Thoracic aorta (tissue), 2 donors: ENCODE results near the gene MEGF11. TPM values are rescaled to one million over a fixed set of nuclear protein-coding genes. Genes with fewer than 3 reads are reported as not detected.

Experiments
- ATAC-seq: fragments of 150-250 bp; one replicate; pipeline ENCODE4 v1.8.0; 2017; ENCODE audit warnings: low read depth; ENCODE audit not compliant: insufficient number of reproducible peaks, low FRiP score
- DNase-seq: peaks from one replicate; pipeline ENCODE4 v3.0.0-alpha.2; 2020; ENCODE audit warnings: low spot score
- H3K27ac ChIP-seq, 2 donors: fragments of 200-600 bp; sonication (generic); 1 replicate in 1 of 2; 2 replicates in 1 of 2; pipeline ENCODE4 v1.5.1; 2016; ENCODE audit warnings: mild to moderate bottlenecking in 2 of 2, moderate library complexity in 2 of 2
- H3K27me3 ChIP-seq: fragments of 200-600 bp; sonication (generic); replicated peaks from 2 replicates; pipeline ENCODE4 v1.6.0; 2016; ENCODE audit warnings: mild to moderate bottlenecking; ENCODE audit not compliant: insufficient read depth
- H3K36me3 ChIP-seq: fragments of 200-600 bp; sonication (generic); one replicate; pipeline ENCODE4 v1.5.1; 2016
- H3K4me1 ChIP-seq, 2 donors: fragments of 200-600 bp; sonication (generic); 1 replicate in 1 of 2; 2 replicates in 1 of 2; pipeline versions ENCODE4 v1.5.1 to v1.6.0; 2016; ENCODE audit warnings: low read depth in 2 of 2, mild to moderate bottlenecking in 1 of 2; ENCODE audit not compliant: control insufficient read depth in 1 of 2
- H3K4me3 ChIP-seq: fragments of 200-600 bp; sonication (generic); 2 replicates; pipeline ENCODE4 v1.5.1; 2016; ENCODE audit warnings: mild to moderate bottlenecking
- H3K9me3 ChIP-seq: fragments of 200-600 bp; sonication (generic); 2 replicates; pipeline ENCODE4 v1.5.1; 2016
- CTCF ChIP-seq: fragments of 200-600 bp; sonication (generic); IDR thresholded peaks from one replicate; pipeline ENCODE4 v1.5.1; 2019; ENCODE audit warnings: antibody characterized with exemption
- total RNA-seq, 2 donors: library from RNA; depleted of rRNA; stranded (reverse); fragments of >200 nt; gene quantifications; one replicate each; pipeline versions ENCODE4 v1.1.0 to v1.2.3, GENCODE V29; 2016

MEGF11 gene
- total RNA-seq, 2 donors from 2014 or later, result not detected

- DNase-seq, result no peak
- Histone ChIP-seq H3K9me3 (no peaks in the 10 kb centered on the region), H3K27ac (no peak overlapping the region), H3K4me3 (no peak overlapping the region), H3K4me1 (no peaks in the 10 kb centered on the region), H3K27me3 (no peaks in the 10 kb centered on the region), H3K36me3 (no peaks in the 10 kb centered on the region)
- no peak for ATAC-seq
- no peak for TF ChIP-seq CTCF
These were observed 15.9 kb downstream of the MEGF11 start for GRCh38 chr15:66237513-66238235.

- no peak for DNase-seq
- Histone ChIP-seq H3K27ac (no peak overlapping the region), H3K36me3 (no peaks in the 10 kb centered on the region), H3K9me3 (no peaks in the 10 kb centered on the region), H3K4me3 (no peak overlapping the region), H3K4me1 (no peaks in the 10 kb centered on the region), H3K27me3 (no peaks in the 10 kb centered on the region)
- TF ChIP-seq CTCF, result no peak
- ATAC-seq, result no peak
These were observed 16.7 kb downstream of the MEGF11 start for GRCh38 chr15:66236806-66237375.

GRCh38 chr15:66235866-66236265 lies 17.7 kb downstream of the MEGF11 start:
- DNase-seq (no peak), ATAC-seq (no peak)
- TF ChIP-seq CTCF, result no peak
- Histone ChIP-seq H3K27ac (no peak overlapping the region), H3K4me3 (no peak overlapping the region), H3K4me1 (no peaks in the 10 kb centered on the region), H3K27me3 (no peaks in the 10 kb centered on the region), H3K9me3 (no peaks in the 10 kb centered on the region), H3K36me3 (no peaks in the 10 kb centered on the region)

GRCh38 chr15:66234798-66235197 lies 18.8 kb downstream of the MEGF11 start:
- H3K27me3 ChIP-seq, result no peaks in the 10 kb centered on the region
- H3K9me3 ChIP-seq, result no peaks in the 10 kb centered on the region
- DNase-seq, result no peak
- H3K4me1 ChIP-seq, result no peaks in the 10 kb centered on the region
- no peak overlapping the region for H3K4me3 ChIP-seq
- no peaks in the 10 kb centered on the region for H3K36me3 ChIP-seq
- no peak for ATAC-seq
- no peak overlapping the region for H3K27ac ChIP-seq
- no peak for TF ChIP-seq CTCF

DNA sequence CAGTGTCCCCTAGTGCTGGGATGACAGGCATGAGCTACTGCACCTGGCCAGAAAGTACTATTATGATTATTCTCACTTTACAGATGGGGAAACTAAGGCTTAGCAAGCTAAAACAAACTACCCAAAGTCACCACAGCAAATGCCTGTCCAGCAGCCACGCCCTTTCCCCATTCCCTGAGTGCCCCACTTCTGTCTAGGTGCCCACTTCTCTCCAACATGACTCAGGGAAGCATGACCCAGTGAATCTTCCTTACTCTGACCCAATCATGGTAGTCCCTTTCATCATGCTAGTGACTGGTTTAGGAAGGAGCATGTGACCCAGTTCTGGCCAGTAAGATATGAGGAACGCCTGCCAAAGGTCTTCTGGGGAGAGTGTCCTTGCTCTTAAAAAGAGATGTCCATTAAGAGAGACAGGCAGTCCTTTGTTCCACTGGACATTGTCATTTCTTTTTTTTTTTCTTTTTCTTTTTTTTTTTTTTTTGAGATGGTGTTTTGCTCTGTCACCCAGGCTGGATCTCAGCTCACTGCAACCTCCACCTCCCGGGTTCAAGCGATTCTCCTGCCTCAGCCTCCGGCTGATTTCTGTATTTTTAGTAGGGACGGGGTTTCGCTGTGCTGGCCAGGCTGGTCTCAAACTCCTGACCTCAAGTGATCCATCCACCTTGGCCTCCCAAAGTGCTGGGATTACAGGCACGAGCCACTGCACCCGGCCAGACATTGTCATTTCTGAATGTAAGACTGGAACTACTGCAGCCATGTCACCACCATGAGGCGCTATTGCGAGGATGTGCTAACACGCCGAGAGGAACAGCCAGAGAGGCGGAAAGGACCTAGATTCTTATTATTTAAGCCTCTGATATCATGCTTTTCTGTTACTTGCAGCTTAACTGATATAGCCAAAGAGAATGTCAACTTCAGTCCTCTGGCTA lies 19.8 kb downstream of the MEGF11 start:
- DNase-seq, result no peak
- no peak for TF ChIP-seq CTCF
- no peaks in the 10 kb centered on the region for H3K27me3 ChIP-seq

More for the DNA sequence above, 19.8 kb downstream of the MEGF11 start:
- no peak for ATAC-seq
- H3K4me3 ChIP-seq, result no peak overlapping the region
- no peaks in the 10 kb centered on the region for H3K36me3 ChIP-seq
- no peaks in the 10 kb centered on the region for H3K4me1 ChIP-seq
- H3K27ac ChIP-seq, result no peak overlapping the region
- no peaks in the 10 kb centered on the region for H3K9me3 ChIP-seq
